HepG2 (cell line): Measurements from ENCODE around the gene PHTF1. TPM values are rescaled to one million over a fixed set of nuclear protein-coding genes. Genes with fewer than 3 reads are reported as not detected.

Source experiments
- ATAC-seq: fragments of 200-7000 bp; cut with Tn5 transposase; 3 replicates; pipeline ENCODE4 v1.9.1; 2020; ENCODE audit warnings: mild to moderate bottlenecking, moderate library complexity
- BruUV-seq: library from RNA; stranded (reverse); fragments of 400-500 nt; replicated peaks from 2 replicates; lab custom pipeline; 2021; lab: Mats Ljungman, UMichigan
- CTCF ChIA-PET: fragments of 300-600 bp; formaldehyde crosslinking; extraction: SDS; loops from one replicate; lab custom pipeline; 2021; ENCODE audit warnings: low total read pairs, inconsistent platforms, low intra/inter-chr PET ratio; lab: Yijun Ruan, JAX
- POLR2A ChIA-PET: fragments of 350-600 bp; sonication (Branson Sonifier 250); formaldehyde crosslinking; loops from one replicate; lab custom pipeline; 2020; ENCODE audit warnings: antibody characterized with exemption, inconsistent platforms; lab: Yijun Ruan, JAX
- DNase-seq: peaks from one replicate; pipeline ENCODE4 v3.0.0-alpha.2; 2015; ENCODE audit warnings: low spot score
- FAIRE-seq: peaks from 3 replicates; lab custom pipeline; 2011; peaks lifted over from hg19 to GRCh38; lab: Jason Lieb, UNC
- H2AFZ ChIP-seq: one replicate; pipeline ENCODE4 v1.6.1; 2011; ENCODE audit warnings: low read length, inconsistent platforms
- H3K27ac ChIP-seq: fragments of 300-600 bp; 3 replicates; pipeline ENCODE4 v1.8.0; 2011; ENCODE audit warnings: mixed run types, mild to moderate bottlenecking, mixed read lengths, low read length, inconsistent platforms; ENCODE audit not compliant: insufficient read depth; ENCODE audit errors: extremely low read length
- H3K27me3 ChIP-seq, 2 experiments: fragments of 200-600 bp in 1 of 2; 2 replicates in 1 of 2; 3 replicates in 1 of 2; pipeline versions ENCODE4 v1.6.0 to v1.8.0; 2011; ENCODE audit warnings: low read length in 2 of 2, mild to moderate bottlenecking in 2 of 2, moderate library complexity in 2 of 2, inconsistent platforms in 1 of 2; ENCODE audit not compliant: insufficient read depth in 2 of 2, control insufficient read depth in 1 of 2
- H3K36me3 ChIP-seq, 2 experiments: fragments of 200-600 bp in 1 of 2; replicated peaks in 1 of 2; 2 replicates in 1 of 2; 3 replicates in 1 of 2; pipeline versions ENCODE4 v1.5.1 to v1.8.0; 2011; ENCODE audit warnings: low read length in 2 of 2, inconsistent platforms in 1 of 2; ENCODE audit not compliant: insufficient read depth in 2 of 2, control insufficient read depth in 1 of 2
- H3K4me1 ChIP-seq: 2 replicates; pipeline ENCODE4 v1.5.1; 2012; ENCODE audit warnings: low read length, inconsistent platforms; ENCODE audit not compliant: insufficient read depth
- H3K4me2 ChIP-seq: 2 replicates; pipeline ENCODE4 v1.6.0; 2011; ENCODE audit warnings: low read depth, low read length, inconsistent platforms
- H3K4me3 ChIP-seq, 3 experiments: fragments of 200-600 bp in 1 of 3; sonication (generic), shearing (Covaris generic) in 1 of 3; replicated peaks in 1 of 3; 2 replicates each; pipeline ENCODE4 v1.5.1; 2011 to 2016; ENCODE audit warnings: low read length in 3 of 3, inconsistent platforms in 2 of 3, low read depth in 2 of 3, mild to moderate bottlenecking in 2 of 3, control low read depth in 1 of 3, mixed read lengths in 1 of 3; ENCODE audit not compliant: insufficient read depth in 1 of 3
- H3K79me2 ChIP-seq: one replicate; pipeline ENCODE4 v1.6.1; 2011; ENCODE audit warnings: low read length, inconsistent platforms; ENCODE audit not compliant: insufficient read depth
- H3K9ac ChIP-seq: 2 replicates; pipeline ENCODE4 v1.6.0; 2011; ENCODE audit warnings: mild to moderate bottlenecking, low read depth, low read length, inconsistent platforms; ENCODE audit not compliant: insufficient read depth
- H3K9me3 ChIP-seq: 2 replicates; pipeline ENCODE4 v1.5.1; 2012; ENCODE audit warnings: mild to moderate bottlenecking, low read length
- H4K20me1 ChIP-seq: 2 replicates; pipeline ENCODE4 v1.6.0; 2011; ENCODE audit warnings: inconsistent platforms, mild to moderate bottlenecking, low read length, moderate library complexity; ENCODE audit not compliant: insufficient read depth
- ARNT2 ChIP-seq: sonication (generic); formaldehyde crosslinking; IDR thresholded peaks from 2 replicates; pipeline ENCODE4 v1.8.0; 2022; ENCODE audit warnings: mild to moderate bottlenecking, low read depth, missing genetic modification reagents, moderate library complexity
- CCDC6 ChIP-seq: sonication (generic); formaldehyde crosslinking; IDR thresholded peaks from 2 replicates; pipeline ENCODE4 v1.8.1; 2022; ENCODE audit warnings: mild to moderate bottlenecking, missing genetic modification reagents, moderate library complexity
- DMAP1 ChIP-seq: IDR thresholded peaks from 2 replicates; pipeline ENCODE4 v1.6.1; 2016
- ISL2 ChIP-seq: sonication (generic); formaldehyde crosslinking; IDR thresholded peaks from 2 replicates; pipeline ENCODE4 v1.5.0; 2020; ENCODE audit warnings: missing genetic modification reagents
- NKX3-1 ChIP-seq: sonication (generic); formaldehyde crosslinking; IDR thresholded peaks from 2 replicates; pipeline ENCODE4 v1.5.0; 2020; ENCODE audit warnings: missing genetic modification reagents
- SP140L ChIP-seq: sonication (generic); formaldehyde crosslinking; IDR thresholded peaks from 2 replicates; pipeline ENCODE4 v1.4.0; 2020; ENCODE audit warnings: missing genetic modification reagents, borderline replicate concordance
- TEAD2 ChIP-seq: sonication (generic); formaldehyde crosslinking; IDR thresholded peaks from 2 replicates; pipeline ENCODE4 v1.9.0; 2021; ENCODE audit warnings: missing genetic modification reagents
- U2AF1 ChIP-seq: fragments of 200-400 bp; formaldehyde crosslinking; optimal IDR thresholded peaks from 2 replicates; pipeline ENCODE3; 2017; ENCODE audit warnings: mild to moderate bottlenecking, low read depth, low read length
- ZBTB49 ChIP-seq: sonication (generic); formaldehyde crosslinking; IDR thresholded peaks from 2 replicates; pipeline ENCODE4 v1.4.0; 2020; ENCODE audit warnings: missing genetic modification reagents, borderline replicate concordance
- ZBTB8A ChIP-seq: sonication (generic); formaldehyde crosslinking; IDR thresholded peaks from 2 replicates; pipeline ENCODE4 v1.4.0; 2020; ENCODE audit warnings: mild to moderate bottlenecking, low read depth, missing genetic modification reagents, borderline replicate concordance
- ZNF18 ChIP-seq: sonication (generic); formaldehyde crosslinking; IDR thresholded peaks from 2 replicates; pipeline ENCODE4 v1.8.0; 2022; ENCODE audit warnings: mild to moderate bottlenecking, missing genetic modification reagents; ENCODE audit not compliant: insufficient replicate concordance
- ZNF543 ChIP-seq: sonication (generic); formaldehyde crosslinking; IDR thresholded peaks from 2 replicates; pipeline ENCODE4 v1.4.0; 2020; ENCODE audit warnings: mild to moderate bottlenecking, missing genetic modification reagents
- ZNF552 ChIP-seq: sonication (generic); formaldehyde crosslinking; IDR thresholded peaks from 2 replicates; pipeline ENCODE4 v1.9.0; 2022; ENCODE audit warnings: missing genetic modification reagents, mild to moderate bottlenecking, borderline replicate concordance
- WGBS: methylation state at CpG from one replicate; pipeline ENCODE4 v1.1.6; 2017; ENCODE audit warnings: low lambda C conversion rate; 5-methylcytosine and 5-hydroxymethylcytosine counted together
- in situ Hi-C: cut with HindIII; loops from 2 replicates; pipeline ENCODE4 v1.10.0; 2017; ENCODE audit warnings: low pct_unique_long_range_greater_than_20kb; ENCODE audit not compliant: extremely low pct_ligation_motif_present
- intact Hi-C: fragments of 100-400 bp; cut with micrococcal nuclease; formaldehyde crosslinking; loops from one replicate; pipeline ENCODE4 v1.10.0; 2022; ENCODE audit not compliant: unreplicated experiment
- polyA plus RNA-seq, 8 experiments: library from polyadenylated mRNA; depleted of rRNA in 3 of 8; stranded (reverse) in 7 of 8; unstranded in 1 of 8; fragments of >200 nt; fragmentation: Illumina TruSeq in 4 of 8; extraction: Trizol in 4 of 8; gene quantifications; 2 replicates each; pipeline versions ENCODE4 v1.2.1 to v1.2.3, GENCODE V29; 2011 to 2016; ENCODE audit warnings: low read depth in 4 of 8, missing spikeins in 1 of 8, mixed read lengths in 1 of 8; ENCODE audit not compliant: insufficient read depth in 1 of 8
- total RNA-seq, 5 experiments: library from RNA; depleted of rRNA; stranded (reverse); fragments of >200 nt; fragmentation: Illumina TruSeq; extraction: Trizol; gene quantifications; 2 replicates each; pipeline ENCODE4 v1.2.3, GENCODE V29; 2016; ENCODE audit warnings: low read depth in 1 of 5

PHTF1 gene
- total and polyA plus RNA-seq, 2 of the 13 experiments (the other 11 are each of a cell fraction or from before 2014, with no cell fraction given): 5.0 to 19.7 TPM

GRCh38 chr1:113654883-113655282 is 104.4 kb downstream of the PHTF1 start:
- H3K4me3 ChIP-seq: no peak overlapping the region
- no TSS peak for BruUV-seq
- in situ Hi-C loops (loop anchor here (25.0 kb wide), 1 partner anchor 168 kb away; no protein-coding TSS in a partner anchor), intact Hi-C loops (no loop called here)
- ChIA-PET CTCF (no interaction called here), POLR2A (no interaction called here)
- FAIRE-seq (no peak), ATAC-seq (no peak), DNase-seq (no peak)
- no peaks in the 10 kb centered on the region for H3K4me1 ChIP-seq
- no peaks in the 10 kb centered on the region for H4K20me1 ChIP-seq
- peaks cover 2 to 11% of the 10 kb centered on the region in 2 experiments; a peak in 4 of 5 replicates for H3K36me3 ChIP-seq
- no peaks in the 10 kb centered on the region for H3K9me3 ChIP-seq
- no peak for TF ChIP-seq CCDC6 (CRISPR knock-in tag)
- TF ChIP-seq TEAD2 (CRISPR knock-in tag): no peak
- no peak for TF ChIP-seq ZNF552 (CRISPR knock-in tag)
- no peak overlapping the region for H2AFZ ChIP-seq
- no peak overlapping the region for H3K9ac ChIP-seq
- H3K27ac ChIP-seq: no peak overlapping the region
- no peaks in the 10 kb centered on the region for H3K79me2 ChIP-seq
- H3K4me2 ChIP-seq: no peak overlapping the region
- H3K27me3 ChIP-seq: no peaks in the 10 kb centered on the region
- WGBS: 94% methylated on average over 2 of the region's 2 CpGs

- Histone ChIP-seq H3K27ac (no peak overlapping the region), H3K4me2 (no peak overlapping the region), H4K20me1 (no peaks in the 10 kb centered on the region), H3K9ac (no peak overlapping the region), H3K9me3 (no peaks in the 10 kb centered on the region), H3K4me1 (no peaks in the 10 kb centered on the region), H3K36me3 (peaks cover under 1 to 4% of the 10 kb centered on the region in 2 experiments; a peak in 2 of 5 replicates), H2AFZ (no peak overlapping the region), H3K27me3 (no peaks in the 10 kb centered on the region), H3K79me2 (no peaks in the 10 kb centered on the region), H3K4me3 (no peak overlapping the region)
- ATAC-seq (no peak), DNase-seq (no peak), FAIRE-seq (no peak)
- CTCF ChIA-PET: no interaction called here
- POLR2A ChIA-PET: no interaction called here
- WGBS: 98% methylated on average over 5 of the region's 5 CpGs
- intact Hi-C loops: no loop called here
- no TSS peak for BruUV-seq
- in situ Hi-C loops: loop anchor here (25.0 kb wide), 1 partner anchor 166 kb away; no protein-coding TSS in a partner anchor
- TF ChIP-seq ZNF18 (CRISPR knock-in tag) (no peak), ARNT2 (CRISPR knock-in tag) (no peak), ZBTB8A (CRISPR knock-in tag) (no peak), U2AF1 (no peak), SP140L (CRISPR knock-in tag) (no peak), ZBTB49 (CRISPR knock-in tag) (no peak), NKX3-1 (no peak), ISL2 (no peak), ZNF543 (CRISPR knock-in tag) (no peak), DMAP1 (CRISPR knock-in tag) (no peak)
These were observed 105.5 kb downstream of the PHTF1 start for GRCh38 chr1:113653741-113654140.
